Dendritic cell treated with granulocyte-macrophage colony-stimulating factor and Interleukin-4, amounts not matched to agents 40 ng/mL and 50 ng/mL, for 4 days (primary cell): ENCODE measurements around the gene TOP2A.

ENCODE experiments used
- H3K27ac Mint-ChIP-seq: one replicate; pipeline ENCODE4 v1.8.0; 2022; ENCODE audit warnings: mild to moderate bottlenecking, mixed read lengths
- H3K27me3 Mint-ChIP-seq: one replicate; pipeline ENCODE4 v1.8.0; 2022; ENCODE audit warnings: mild to moderate bottlenecking, mixed read lengths
- H3K36me3 Mint-ChIP-seq: one replicate; pipeline ENCODE4 v1.8.0; 2022; ENCODE audit warnings: low read depth, mixed read lengths
- H3K4me1 Mint-ChIP-seq: one replicate; pipeline ENCODE4 v1.8.0; 2022; ENCODE audit warnings: low read depth, mixed read lengths
- H3K4me3 Mint-ChIP-seq: one replicate; pipeline ENCODE4 v1.8.0; 2022; ENCODE audit warnings: mild to moderate bottlenecking, moderate library complexity, mixed read lengths
- H3K9me3 Mint-ChIP-seq: one replicate; pipeline ENCODE4 v1.8.0; 2022; ENCODE audit warnings: mixed read lengths
- intact Hi-C: fragments of 100-400 bp; cut with micrococcal nuclease; formaldehyde crosslinking; loops from one replicate; pipeline ENCODE4 v1.15.0; 2022

TOP2A gene

GRCh38 chr17:40349477-40349894 is 68.2 kb downstream of the TOP2A start:
- no peaks in the 10 kb centered on the region for H3K9me3 Mint-ChIP-seq
- H3K36me3 Mint-ChIP-seq = peaks cover 97% of the 10 kb centered on the region
- no peak overlapping the region for H3K27ac Mint-ChIP-seq
- no peak overlapping the region for H3K4me3 Mint-ChIP-seq
- no peaks in the 10 kb centered on the region for H3K27me3 Mint-ChIP-seq
- intact Hi-C loops = no loop called here
- H3K4me1 Mint-ChIP-seq = peaks cover 97% of the 10 kb centered on the region

- no peaks in the 10 kb centered on the region for H3K27me3 Mint-ChIP-seq
- peaks cover 97% of the 10 kb centered on the region for H3K36me3 Mint-ChIP-seq
- intact Hi-C loops = no loop called here
- H3K4me3 Mint-ChIP-seq = no peak overlapping the region
- peaks cover 98% of the 10 kb centered on the region for H3K4me1 Mint-ChIP-seq
- no peaks in the 10 kb centered on the region for H3K9me3 Mint-ChIP-seq
- H3K27ac Mint-ChIP-seq = no peak overlapping the region
These were observed 68.9 kb downstream of the TOP2A start for GRCh38 chr17:40348562-40349476.

GRCh38 chr17:40348136-40348504 is 69.6 kb downstream of the TOP2A start:
- peak overlapping the region; percentile 91 for H3K27ac Mint-ChIP-seq
- peaks cover 99% of the 10 kb centered on the region for H3K4me1 Mint-ChIP-seq
- no peaks in the 10 kb centered on the region for H3K27me3 Mint-ChIP-seq
- no peak overlapping the region for H3K4me3 Mint-ChIP-seq
- no peaks in the 10 kb centered on the region for H3K9me3 Mint-ChIP-seq
- peaks cover 97% of the 10 kb centered on the region for H3K36me3 Mint-ChIP-seq
- intact Hi-C loops = no loop called here

- intact Hi-C loops = no loop called here
- Mint-ChIP-seq H3K27ac (peak overlapping the region; percentile 91), H3K4me1 (peaks cover 99% of the 10 kb centered on the region), H3K36me3 (peaks cover 97% of the 10 kb centered on the region), H3K4me3 (peak overlapping the region; percentile 42), H3K27me3 (no peaks in the 10 kb centered on the region), H3K9me3 (no peaks in the 10 kb centered on the region)
These were observed 70.2 kb downstream of the TOP2A start for GRCh38 chr17:40347319-40348135.

GRCh38 chr17:40346765-40347158 is 70.9 kb downstream of the TOP2A start:
- Mint-ChIP-seq H3K9me3 (no peaks in the 10 kb centered on the region), H3K4me3 (no peak overlapping the region), H3K27ac (peak overlapping the region; percentile 91), H3K36me3 (peaks cover 97% of the 10 kb centered on the region), H3K27me3 (no peaks in the 10 kb centered on the region), H3K4me1 (peaks cover 94% of the 10 kb centered on the region)
- intact Hi-C loops = no loop called here

- intact Hi-C loops = loop anchor here (2.0 kb wide), 1 partner anchor 43 kb away; no protein-coding TSS in a partner anchor
- Mint-ChIP-seq H3K27me3 (no peaks in the 10 kb centered on the region), H3K9me3 (no peaks in the 10 kb centered on the region), H3K36me3 (peaks cover 94% of the 10 kb centered on the region), H3K4me1 (peaks cover 89% of the 10 kb centered on the region), H3K27ac (peak overlapping the region; percentile 91), H3K4me3 (peak overlapping the region; percentile 76)
These were observed 71.5 kb downstream of the TOP2A start for GRCh38 chr17:40345994-40346764.

GRCh38 chr17:40345161-40345993 is 72.3 kb downstream of the TOP2A start:
- intact Hi-C loops = loop anchor here (2.0 kb wide), 1 partner anchor 43 kb away; no protein-coding TSS in a partner anchor
- Mint-ChIP-seq H3K36me3 (peaks cover 90% of the 10 kb centered on the region), H3K4me1 (peaks cover 90% of the 10 kb centered on the region), H3K27ac (peak overlapping the region; percentile 91), H3K4me3 (peak overlapping the region; percentile 76), H3K27me3 (no peaks in the 10 kb centered on the region), H3K9me3 (no peaks in the 10 kb centered on the region)

GRCh38 chr17:40344421-40345160 is 73.1 kb downstream of the TOP2A start:
- H3K4me1 Mint-ChIP-seq = peaks cover 90% of the 10 kb centered on the region
- H3K27ac Mint-ChIP-seq = peak overlapping the region; percentile 91
- H3K27me3 Mint-ChIP-seq = no peaks in the 10 kb centered on the region
- peak overlapping the region; percentile 76 for H3K4me3 Mint-ChIP-seq
- intact Hi-C loops = loop anchor here (2.0 kb wide), 1 partner anchor 42 kb away; no protein-coding TSS in a partner anchor
- H3K36me3 Mint-ChIP-seq = peaks cover 90% of the 10 kb centered on the region
- no peaks in the 10 kb centered on the region for H3K9me3 Mint-ChIP-seq

- H3K27ac Mint-ChIP-seq = peak overlapping the region; percentile 91
- H3K4me1 Mint-ChIP-seq = peaks cover 90% of the 10 kb centered on the region
- intact Hi-C loops = loop anchor here (2.0 kb wide), 2 partner anchors 21 to 41 kb away; no protein-coding TSS in a partner anchor
- H3K27me3 Mint-ChIP-seq = no peaks in the 10 kb centered on the region
- H3K4me3 Mint-ChIP-seq = peak overlapping the region; percentile 76
- H3K9me3 Mint-ChIP-seq = no peaks in the 10 kb centered on the region
- H3K36me3 Mint-ChIP-seq = peaks cover 84% of the 10 kb centered on the region
These were observed 74.2 kb downstream of the TOP2A start for GRCh38 chr17:40343219-40344119.

GRCh38 chr17:40342504-40343218 is 75.0 kb downstream of the TOP2A start:
- H3K27me3 Mint-ChIP-seq = no peaks in the 10 kb centered on the region
- no peaks in the 10 kb centered on the region for H3K9me3 Mint-ChIP-seq
- peaks cover 84% of the 10 kb centered on the region for H3K36me3 Mint-ChIP-seq
- peaks cover 90% of the 10 kb centered on the region for H3K4me1 Mint-ChIP-seq
- peak overlapping the region; percentile 76 for H3K4me3 Mint-ChIP-seq
- H3K27ac Mint-ChIP-seq = peak overlapping the region; percentile 91
- intact Hi-C loops = loop anchor here (2.0 kb wide), 1 partner anchor 20 kb away; no protein-coding TSS in a partner anchor
